GM21526 (cell line): Measurements from ENCODE around the gene RAB13.

Experiments used
- ATAC-seq: cut with Tn5 transposase; IDR thresholded peaks from one replicate; pipeline ENCODE4 v1.9.1; 2021; ENCODE audit warnings: moderate library complexity; ENCODE audit not compliant: unreplicated experiment, low FRiP score

Gene RAB13

DNA sequence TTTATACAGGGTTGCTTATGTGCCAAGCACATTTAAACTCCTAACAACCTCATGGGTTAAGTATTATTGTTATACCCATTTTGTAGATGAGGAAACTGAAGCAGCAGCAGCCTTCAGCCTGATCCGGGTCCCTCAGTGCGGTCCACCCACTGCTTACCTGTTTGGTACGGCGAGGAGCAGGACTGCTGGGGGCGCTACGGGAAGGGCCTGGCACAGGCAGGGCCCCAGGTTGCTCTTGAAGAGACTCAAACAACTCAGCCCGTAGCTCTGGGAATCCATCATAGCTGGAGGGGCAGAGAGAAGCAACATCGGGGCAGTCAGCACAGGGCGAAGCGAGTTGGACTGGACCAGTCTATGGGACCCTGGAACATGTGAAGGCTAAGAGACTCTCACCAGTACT lies 48.8 kb downstream of the RAB13 start:
- ATAC-seq = no peak

DNA sequence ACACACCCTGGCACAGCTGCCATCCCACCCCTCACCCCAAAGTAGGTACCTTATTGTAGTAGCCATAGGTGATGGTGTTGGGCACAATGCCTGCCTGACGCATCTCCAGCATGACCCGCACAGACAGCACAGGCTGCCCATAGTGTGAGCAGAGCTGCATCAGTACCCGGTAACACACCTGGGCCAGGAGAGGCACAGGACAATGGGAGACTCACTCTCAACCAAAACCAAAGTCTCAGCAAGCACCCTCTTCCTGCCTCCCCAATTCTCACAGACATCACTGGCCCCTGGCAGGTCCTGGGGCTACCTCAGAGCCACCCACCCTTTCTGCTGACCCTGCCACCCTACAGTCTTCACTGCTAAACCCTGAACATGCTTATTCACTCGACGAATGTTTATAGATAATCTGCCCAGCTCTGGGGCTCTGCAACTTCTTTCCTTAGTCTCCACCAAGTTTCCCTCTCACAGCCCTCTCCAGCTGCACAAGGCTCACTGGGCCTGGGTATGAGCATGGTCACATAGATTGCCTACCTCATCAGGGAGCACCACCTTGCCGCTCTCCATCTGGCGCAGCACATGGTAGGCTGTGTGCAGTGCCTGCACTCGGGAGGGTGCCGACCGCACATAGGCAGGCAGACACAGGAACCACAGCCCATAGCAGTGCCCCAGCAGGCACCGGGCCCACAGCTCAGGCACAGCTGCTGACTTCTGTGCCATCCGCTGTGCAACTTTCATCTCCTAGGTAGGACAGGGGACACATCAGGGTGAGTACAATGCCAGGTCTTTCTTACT lies 49.9 kb downstream of the RAB13 start:
- no peak for ATAC-seq

DNA sequence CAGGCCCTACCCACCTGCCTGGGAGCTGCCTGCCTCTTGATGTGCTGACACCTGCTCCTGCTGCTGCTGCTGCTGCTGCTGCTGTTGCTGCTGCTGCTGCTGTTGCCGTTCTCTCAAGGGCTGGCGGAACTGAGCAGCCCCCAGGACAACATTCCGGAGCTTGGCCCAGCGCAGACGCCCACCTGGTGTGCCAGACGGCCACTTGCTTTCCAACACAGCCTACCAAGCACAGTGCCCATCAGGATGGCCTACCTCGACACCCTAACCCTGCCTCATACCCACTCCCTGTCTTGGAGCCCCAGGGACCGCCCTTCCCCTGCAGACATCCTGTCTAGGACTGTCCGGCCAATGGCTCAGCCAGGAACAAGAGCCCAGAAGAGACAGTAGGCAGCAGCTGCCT lies 51.4 kb downstream of the RAB13 start:
- no peak for ATAC-seq

DNA sequence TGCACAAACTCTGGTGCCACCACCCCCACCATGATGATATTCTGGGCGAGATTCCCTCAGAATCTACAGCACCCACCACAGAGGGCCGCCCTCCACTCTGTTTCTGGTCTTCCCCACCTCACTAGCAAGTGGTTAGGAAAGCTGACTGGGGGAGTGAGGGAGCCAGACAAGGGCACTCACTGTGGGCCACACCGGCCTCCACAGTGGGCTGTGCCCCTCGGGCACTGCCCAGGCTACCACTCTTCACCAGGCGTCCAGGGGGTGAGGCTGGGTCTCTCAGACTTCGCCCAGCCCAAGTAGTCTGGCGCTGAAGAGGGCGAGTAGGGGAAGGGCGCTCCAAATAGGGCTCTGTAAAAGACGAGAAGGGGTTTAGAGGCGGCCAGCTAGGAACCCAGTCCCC lies 52.2 kb downstream of the RAB13 start:
- no peak for ATAC-seq

DNA sequence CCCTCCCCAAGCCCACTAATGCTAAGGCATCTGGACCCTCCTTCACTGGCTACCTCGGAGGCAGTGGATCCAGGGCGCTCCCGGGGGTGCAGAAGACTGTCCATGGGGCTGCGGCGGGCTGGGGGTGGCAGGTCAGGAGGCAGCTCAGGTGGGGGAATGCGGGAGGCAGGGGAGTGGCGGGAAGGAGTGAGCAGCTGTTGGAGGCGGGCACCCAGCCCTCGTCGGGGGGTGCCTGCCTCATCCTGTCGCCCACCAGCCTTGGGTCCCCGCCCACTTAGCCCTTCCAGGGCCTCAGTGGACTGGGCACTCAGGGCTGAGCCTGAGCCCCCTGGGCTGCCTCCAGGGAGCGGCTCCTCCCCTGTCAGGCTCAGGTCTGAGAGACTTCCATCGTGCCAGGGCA lies 52.7 kb downstream of the RAB13 start:
- no peak for ATAC-seq

DNA sequence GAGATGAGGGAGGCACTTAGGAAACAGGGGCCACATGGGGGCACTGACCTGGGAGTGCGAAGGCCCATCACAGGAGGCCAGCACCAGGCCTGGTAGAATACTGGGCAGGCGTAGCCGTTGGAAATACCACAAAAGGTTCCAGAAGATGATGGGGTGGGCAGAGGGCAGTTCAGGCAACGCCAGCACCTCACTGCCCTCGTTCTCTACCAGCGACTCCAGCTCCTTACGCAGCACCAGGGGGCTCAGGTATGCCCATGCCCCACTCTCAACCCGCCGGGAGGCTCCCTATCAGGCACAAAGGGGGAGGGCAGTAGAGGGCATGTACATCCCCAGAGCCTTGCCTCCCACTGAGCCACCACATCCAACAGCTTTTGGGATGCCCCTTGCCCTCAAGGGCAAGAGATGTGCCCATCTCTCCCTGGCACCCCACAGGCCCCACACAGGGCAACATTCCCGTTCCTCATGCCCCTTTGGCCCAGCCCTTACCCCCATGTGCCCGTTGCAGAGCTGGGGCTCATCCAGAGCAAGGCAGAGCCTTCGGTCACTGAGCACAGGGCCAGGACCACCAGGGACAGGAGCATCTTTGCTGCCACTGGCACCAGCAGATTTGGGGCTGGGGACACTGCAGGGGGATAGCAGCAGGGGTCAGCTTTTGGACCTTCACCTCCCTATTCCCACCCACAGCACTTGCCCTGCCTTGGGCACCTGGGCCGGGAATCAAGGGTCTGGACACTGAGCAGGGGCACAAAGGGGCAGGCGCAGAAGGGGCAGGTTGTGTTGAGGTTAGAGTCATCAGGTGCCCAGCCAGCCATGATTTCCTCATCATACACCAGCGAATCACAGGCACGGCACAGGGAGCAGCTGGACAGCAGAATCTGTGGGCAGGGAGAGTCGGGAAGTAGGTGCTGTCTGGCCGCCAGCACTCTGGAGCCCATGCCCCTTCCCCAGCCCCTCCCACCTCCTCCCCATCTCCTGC lies 53.7 kb downstream of the RAB13 start:
- no peak for ATAC-seq
